ENCODE data around the gene PAK4. TPM values are rescaled to one million over a fixed set of nuclear protein-coding genes. Genes with fewer than 3 reads are reported as not detected.
A peak's percentile ranks its signal among the peaks of the same experiment; 100 is the strongest.

PAK4 gene
- total and polyA plus RNA-seq, 2 of the 13 experiments (the other 11 are each of a cell fraction or from before 2014, with no cell fraction given) = 9.5 to 17.8 TPM

- no peak for TF ChIP-seq ZNF709 (CRISPR knock-in tag; IDR thresholded peaks at IDR 0.05)
- TF ChIP-seq ZNF646 (CRISPR knock-in tag; IDR thresholded peaks at IDR 0.05) = no peak
- no peak for TF ChIP-seq ZNF230 (CRISPR knock-in tag; IDR thresholded peaks at IDR 0.05)
- no peak for TF ChIP-seq CBX1 (IDR thresholded peaks at IDR 0.05; ENCODE audit: low read depth)
- 0 out of 2 replicates have a peak, but pooled peaks have one; percentile 39 for TF ChIP-seq PHF20 (CRISPR knock-in tag; IDR thresholded peaks at IDR 0.05)
- no peak for TF ChIP-seq ZNF557 (CRISPR knock-in tag; IDR thresholded peaks at IDR 0.05)
- peak; percentile 64; the same call in 1 of the 2 replicates for TF ChIP-seq ZFP91 (CRISPR knock-in tag; IDR thresholded peaks at IDR 0.05; ENCODE audit: borderline replicate concordance)
- no peak for TF ChIP-seq BATF2 (CRISPR knock-in tag; IDR thresholded peaks at IDR 0.05)
- no peak for TF ChIP-seq DR1 (CRISPR knock-in tag; IDR thresholded peaks at IDR 0.05)
- no peak for TF ChIP-seq ZNF720 (CRISPR knock-in tag; IDR thresholded peaks at IDR 0.05)
- TF ChIP-seq EEA1 (CRISPR knock-in tag; IDR thresholded peaks at IDR 0.05; ENCODE audit: borderline replicate concordance) = no peak
- no peak for TF ChIP-seq RFXANK (CRISPR knock-in tag; IDR thresholded peaks at IDR 0.05)
- TF ChIP-seq NCOR1 (IDR thresholded peaks at IDR 0.05; ENCODE audit: borderline replicate concordance, low read length) = no peak
- peak; percentile 41; the same call in 1 of the 2 replicates for TF ChIP-seq ESRRA (CRISPR knock-in tag; IDR thresholded peaks at IDR 0.05; ENCODE audit: low read depth)
- no peak for TF ChIP-seq GMEB1 (CRISPR knock-in tag; IDR thresholded peaks at IDR 0.05; ENCODE audit: borderline replicate concordance)
- TF ChIP-seq SALL2 (CRISPR knock-in tag; IDR thresholded peaks at IDR 0.05) = no peak
Observed at GRCh38 chr19:39145180-39145953, 19.8 kb downstream of the PAK4 start (continued).

Measured in HepG2 (cell line).